GM12865 (cell line): ENCODE results near the gene NUP62.

ENCODE experiments used
- DNase-seq: peaks from one replicate; pipeline ENCODE4 v3.0.0; 2010; ENCODE audit warnings: low read depth
- H3K4me3 ChIP-seq: 2 replicates; pipeline ENCODE4 v1.5.1; 2011; ENCODE audit warnings: mild to moderate bottlenecking, low read depth, low read length, control low read depth
- CTCF ChIP-seq: IDR thresholded peaks from 2 replicates; pipeline ENCODE4 v1.5.1; 2011; ENCODE audit warnings: low read length, control low read depth, low read depth, inconsistent platforms; ENCODE audit not compliant: insufficient read depth; ENCODE audit errors: missing control alignments

Gene NUP62

GRCh38 chr19:49873834-49874233 is 55.5 kb downstream of the NUP62 start:
- no peak for TF ChIP-seq CTCF

GRCh38 chr19:49873129-49873521 is 56.2 kb downstream of the NUP62 start:
- no peak for TF ChIP-seq CTCF

More at GRCh38 chr19:49873834-49874233, 55.5 kb downstream of the NUP62 start:
- no peak for DNase-seq
- no peak overlapping the region for H3K4me3 ChIP-seq

GRCh38 chr19:49872245-49873128 is 56.8 kb downstream of the NUP62 start:
- TF ChIP-seq CTCF: no peak
- H3K4me3 ChIP-seq: no peak overlapping the region
- DNase-seq: no peak

More at GRCh38 chr19:49873129-49873521, 56.2 kb downstream of the NUP62 start:
- no peak overlapping the region for H3K4me3 ChIP-seq
- DNase-seq: no peak

- no peak for TF ChIP-seq CTCF
- no peak overlapping the region for H3K4me3 ChIP-seq
- no peak for DNase-seq
Observed at GRCh38 chr19:49871349-49871985, 57.8 kb downstream of the NUP62 start.

GRCh38 chr19:49870309-49870901 is 58.9 kb downstream of the NUP62 start:
- H3K4me3 ChIP-seq: peak overlapping the region; percentile 69
- TF ChIP-seq CTCF: no peak
- DNase-seq: no peak

- peak; percentile 99 for DNase-seq
- peak overlapping the region; percentile 69 for H3K4me3 ChIP-seq
Observed at GRCh38 chr19:49869484-49870308, 59.6 kb downstream of the NUP62 start.

More at GRCh38 chr19:49869484-49870308, 59.6 kb downstream of the NUP62 start:
- TF ChIP-seq CTCF: no peak
